GM18499 (cell line): ENCODE data around the gene AGXT.

Experiments
- ATAC-seq: cut with Tn5 transposase; IDR thresholded peaks from one replicate; pipeline ENCODE4 v1.9.1; 2021; ENCODE audit warnings: moderate number of reproducible peaks; ENCODE audit not compliant: insufficient read depth, unreplicated experiment

AGXT gene

DNA sequence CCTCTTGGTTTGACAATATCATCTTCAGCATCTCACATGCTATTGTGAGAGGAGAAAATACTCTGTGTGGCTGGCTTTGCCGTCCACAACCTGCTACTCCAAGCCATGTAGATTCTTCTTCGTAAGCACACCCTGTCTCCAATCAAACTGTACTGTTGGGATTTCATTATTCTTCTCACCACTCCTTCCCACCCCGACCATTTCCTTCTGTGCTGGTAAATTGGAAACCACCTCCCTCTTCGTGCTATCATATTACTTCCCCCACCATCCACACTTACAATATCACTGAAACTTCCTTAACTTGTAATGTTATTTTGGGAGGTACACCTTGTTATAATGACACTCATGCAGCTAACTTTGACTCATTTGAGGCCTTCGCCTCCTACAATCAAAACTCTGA is 3.2 kb upstream of the AGXT start:
- no peak for ATAC-seq

DNA sequence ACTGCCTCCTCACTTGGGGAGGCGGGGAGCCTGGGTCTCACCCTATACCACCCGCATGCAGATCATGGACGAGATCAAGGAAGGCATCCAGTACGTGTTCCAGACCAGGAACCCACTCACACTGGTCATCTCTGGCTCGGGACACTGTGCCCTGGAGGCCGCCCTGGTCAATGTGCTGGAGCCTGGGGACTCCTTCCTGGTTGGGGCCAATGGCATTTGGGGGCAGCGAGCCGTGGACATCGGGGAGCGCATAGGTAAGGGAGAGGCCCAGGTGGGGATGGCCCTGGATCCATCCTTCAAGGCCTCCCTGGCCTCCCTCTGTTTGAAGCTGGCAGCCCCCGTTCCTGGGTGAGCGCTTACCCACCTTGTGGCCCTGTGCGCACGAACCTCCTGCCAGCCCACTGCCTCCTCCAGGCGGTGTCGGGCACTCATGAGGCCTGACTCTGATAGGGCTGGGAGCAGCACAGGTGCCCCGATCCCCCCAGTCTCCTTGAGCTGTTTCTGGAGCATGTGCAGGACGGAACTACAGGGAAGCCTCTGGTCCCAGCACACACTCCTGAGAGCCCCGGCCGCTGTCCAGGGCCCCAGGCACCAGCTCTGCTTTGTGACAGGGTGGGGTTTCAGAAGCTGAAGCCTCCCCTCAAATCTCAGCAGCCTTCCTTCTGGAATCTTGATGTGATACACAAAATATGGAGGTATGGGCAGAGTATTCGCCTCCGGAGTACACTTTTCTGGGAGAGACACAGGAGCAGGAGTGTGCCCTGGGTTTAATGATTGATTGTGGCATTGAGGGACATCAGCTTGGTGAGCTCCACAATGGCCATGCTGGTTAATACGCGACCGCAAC is 708 bp downstream of the AGXT start:
- no peak for ATAC-seq

DNA sequence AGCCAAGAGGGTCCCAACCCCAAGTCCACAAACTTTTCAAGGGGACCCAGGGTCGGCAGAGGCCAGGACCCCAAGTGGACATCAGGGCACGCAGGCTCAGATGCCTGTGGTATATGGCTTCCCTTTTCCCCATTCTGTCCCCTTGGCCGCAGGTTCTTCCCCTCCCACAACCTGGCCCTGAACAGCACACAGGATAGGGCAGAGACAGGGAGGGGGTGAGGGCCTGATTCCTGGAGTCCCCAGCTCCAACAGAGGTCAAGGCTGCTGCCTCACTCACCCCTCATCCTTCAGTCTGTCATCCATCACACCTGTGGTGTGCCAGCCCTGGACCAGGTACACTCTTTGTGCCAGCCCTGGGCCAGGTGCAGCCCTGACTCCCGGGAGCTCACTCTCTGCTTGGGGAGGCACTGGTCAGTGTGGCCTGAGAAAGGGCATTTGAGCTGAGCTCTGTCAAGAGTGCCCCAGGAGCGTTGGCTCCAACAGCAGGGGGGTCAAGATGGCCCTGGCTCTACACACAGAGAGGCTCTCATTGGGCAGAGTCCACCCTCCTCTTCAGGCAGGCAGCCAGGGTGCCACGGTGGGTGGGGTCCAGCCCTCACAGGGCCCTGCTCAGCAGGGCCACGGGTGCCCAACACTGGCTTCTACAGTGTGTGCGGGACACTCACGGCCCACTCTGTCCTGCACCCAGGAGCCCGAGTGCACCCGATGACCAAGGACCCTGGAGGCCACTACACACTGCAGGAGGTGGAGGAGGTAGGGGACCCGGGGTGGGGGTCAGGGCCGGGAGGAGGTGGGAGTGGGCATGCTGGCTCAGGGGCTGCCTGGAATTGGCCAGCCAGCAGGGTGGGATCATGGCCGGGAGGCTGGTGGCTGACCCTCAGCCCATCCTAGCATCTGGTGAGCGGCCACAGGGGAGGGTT is 1.6 kb downstream of the AGXT start:
- no peak for ATAC-seq

DNA sequence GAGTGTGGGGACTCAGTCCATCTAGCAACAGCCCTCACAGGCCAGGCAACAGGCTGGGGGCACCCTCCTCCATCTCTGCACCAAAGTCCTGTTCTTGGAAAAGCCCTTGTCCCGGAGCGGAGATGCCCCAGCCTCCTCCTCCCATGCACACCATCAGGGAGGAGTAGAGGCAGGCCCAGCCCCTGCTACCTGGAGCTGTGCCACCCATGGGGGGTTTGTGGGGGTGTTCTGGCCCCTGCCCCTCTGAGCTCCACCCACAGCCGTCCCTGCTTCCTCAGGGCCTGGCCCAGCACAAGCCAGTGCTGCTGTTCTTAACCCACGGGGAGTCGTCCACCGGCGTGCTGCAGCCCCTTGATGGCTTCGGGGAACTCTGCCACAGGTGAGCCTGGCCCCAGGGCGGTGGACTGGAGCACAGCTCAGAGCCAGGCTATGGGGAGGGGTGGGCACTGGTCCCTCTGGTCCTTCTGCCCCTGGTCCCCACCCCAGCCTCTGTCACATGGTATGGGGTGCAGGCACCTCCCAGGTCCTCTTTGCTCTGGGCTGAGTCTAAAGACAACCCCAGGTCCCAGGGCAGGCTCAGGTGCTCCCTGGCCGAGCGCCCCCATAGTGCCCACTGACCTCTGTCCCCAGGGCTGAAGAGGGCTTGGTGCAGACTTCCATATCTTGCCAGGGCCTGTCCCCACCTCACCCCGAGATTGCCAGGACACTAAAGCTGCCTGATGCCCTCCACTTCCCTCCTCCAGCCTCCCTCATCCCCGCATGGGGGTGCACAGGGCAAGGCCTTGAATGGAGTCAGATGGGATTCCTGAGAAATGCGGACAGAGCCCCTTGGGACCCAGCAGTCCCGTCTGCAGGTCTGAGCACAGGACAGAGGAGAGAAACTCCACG is 2.7 kb downstream of the AGXT start:
- no peak for ATAC-seq

DNA sequence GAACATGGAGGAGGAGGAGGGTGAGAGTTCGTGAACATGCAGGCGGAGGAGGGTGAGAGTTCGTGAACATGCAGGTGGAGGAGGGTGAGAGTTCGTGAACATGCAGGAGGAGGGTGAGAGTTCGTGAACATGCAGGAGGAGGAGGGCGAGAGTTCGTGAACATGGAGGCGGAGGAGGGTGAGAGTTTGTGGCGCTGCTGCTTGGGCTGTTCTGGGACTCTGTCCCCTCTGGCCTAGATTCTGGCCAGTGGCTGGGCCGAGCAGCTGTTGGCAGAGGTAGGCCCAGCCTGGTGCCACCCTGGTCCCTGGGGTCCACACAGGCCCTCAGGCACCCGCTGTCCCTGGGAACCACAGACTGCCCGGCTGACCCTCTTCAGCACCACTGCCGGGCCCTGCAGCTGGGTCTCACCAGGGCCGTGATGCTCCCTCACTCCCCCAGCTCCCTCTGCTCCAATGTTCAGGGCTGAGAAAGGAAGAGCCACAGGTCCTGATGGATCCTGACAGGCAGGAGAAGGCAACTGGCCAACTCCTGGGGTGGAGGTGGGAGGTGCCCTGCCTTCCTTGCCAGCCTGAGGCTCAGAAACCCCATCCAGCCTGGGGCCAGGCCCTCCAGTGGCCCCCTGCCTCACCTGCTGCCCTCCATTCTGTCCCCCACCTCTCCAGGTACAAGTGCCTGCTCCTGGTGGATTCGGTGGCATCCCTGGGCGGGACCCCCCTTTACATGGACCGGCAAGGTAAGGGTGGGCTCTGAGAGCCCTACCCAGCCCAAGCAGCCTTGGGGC is 3.9 kb downstream of the AGXT start:
- ATAC-seq: no peak

DNA sequence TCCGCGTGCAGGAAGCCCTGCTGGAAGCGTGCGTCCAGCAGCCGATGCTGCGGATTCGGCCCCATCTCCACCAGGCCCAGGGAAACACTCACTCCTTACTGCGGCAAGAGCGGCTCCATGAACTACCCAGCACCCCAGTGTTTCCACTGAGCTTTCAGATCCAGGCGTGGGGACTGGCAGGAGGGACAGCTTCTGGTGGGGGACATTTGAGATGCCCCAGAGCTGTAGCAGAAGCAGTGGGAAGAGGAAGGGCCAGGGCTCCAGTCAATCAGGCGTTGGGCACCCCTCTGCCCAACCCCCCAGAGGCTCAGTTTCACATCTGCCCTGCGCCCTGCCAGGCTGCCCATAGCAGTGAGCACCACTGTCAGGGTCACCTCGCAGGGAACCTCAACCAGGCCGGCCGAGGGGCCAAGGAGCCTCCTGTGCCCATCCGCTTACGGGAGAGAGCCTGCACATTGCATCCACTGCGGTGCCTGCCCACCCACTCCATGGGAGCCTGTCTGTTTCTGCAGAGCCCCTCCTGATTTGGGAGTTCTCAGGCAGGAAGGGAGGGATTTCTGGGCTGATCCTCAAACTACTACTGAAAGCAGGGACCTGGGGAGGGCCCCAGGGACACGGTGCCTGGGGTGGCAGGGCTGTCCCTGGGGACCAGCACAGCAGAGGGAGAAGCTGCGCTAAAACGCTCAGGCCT is 4.6 kb downstream of the AGXT start:
- no peak for ATAC-seq

DNA sequence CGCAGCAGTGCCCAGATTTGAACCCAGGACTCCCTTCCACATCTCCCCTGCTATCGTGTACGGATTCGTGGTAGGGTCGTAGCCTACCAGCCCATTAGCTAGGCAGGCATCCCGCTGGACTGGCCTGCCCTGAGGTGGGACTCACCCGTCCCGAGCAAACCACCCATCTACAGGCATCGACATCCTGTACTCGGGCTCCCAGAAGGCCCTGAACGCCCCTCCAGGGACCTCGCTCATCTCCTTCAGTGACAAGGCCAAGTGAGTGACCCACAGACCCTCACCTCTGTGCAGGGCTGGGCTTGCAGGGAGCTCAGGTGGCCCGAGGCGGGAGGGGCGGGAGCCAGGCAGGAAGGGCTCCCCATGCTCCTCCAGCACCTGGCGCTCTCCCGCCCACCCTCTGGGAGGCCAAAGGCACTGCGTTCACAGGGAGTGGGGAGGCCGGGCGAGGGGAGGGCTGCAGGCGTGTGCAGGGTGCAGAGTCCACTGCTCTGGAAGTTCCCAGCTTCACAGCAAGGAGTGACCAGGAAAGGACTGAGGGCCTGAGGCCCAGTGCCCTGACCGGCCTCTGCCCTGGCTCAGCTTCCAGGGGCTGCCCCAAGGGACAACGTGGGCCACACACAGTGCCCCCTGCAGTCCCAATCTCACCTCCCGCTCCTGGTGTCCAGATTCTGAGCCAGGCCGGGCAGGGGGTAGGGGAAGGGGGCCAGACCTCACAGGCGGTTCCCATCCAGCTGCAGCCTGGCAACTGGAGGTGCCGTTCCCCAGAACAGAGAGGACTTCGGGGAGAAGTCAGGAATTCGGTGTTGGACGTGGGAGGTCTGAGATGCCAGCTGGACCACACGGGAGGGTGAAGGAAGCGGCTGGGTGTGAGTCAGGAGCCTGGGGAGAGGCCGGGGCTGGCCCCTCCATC is 5.4 kb downstream of the AGXT start:
- ATAC-seq: no peak

DNA sequence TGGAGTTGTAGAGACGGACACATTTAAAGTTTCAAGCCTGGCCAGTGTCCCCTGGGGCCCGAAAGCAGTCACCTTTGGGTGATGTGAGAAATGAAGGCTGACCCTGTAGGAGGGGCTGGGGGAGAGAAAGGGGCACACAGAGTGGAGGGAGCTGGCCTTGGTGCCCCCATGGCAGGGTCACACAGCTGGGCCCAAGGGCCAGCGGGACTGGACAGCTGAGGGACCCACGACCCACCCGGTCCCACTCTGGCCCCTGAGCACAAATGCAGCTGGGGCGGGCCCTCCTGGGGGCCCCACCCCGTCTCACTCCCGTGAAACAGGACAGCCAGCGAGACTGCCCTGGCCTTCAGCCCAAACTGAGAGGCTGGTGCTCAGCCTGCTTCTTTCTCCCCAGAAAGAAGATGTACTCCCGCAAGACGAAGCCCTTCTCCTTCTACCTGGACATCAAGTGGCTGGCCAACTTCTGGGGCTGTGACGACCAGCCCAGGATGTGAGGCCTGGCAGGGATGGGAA is 6.1 kb downstream of the AGXT start:
- no peak for ATAC-seq

DNA sequence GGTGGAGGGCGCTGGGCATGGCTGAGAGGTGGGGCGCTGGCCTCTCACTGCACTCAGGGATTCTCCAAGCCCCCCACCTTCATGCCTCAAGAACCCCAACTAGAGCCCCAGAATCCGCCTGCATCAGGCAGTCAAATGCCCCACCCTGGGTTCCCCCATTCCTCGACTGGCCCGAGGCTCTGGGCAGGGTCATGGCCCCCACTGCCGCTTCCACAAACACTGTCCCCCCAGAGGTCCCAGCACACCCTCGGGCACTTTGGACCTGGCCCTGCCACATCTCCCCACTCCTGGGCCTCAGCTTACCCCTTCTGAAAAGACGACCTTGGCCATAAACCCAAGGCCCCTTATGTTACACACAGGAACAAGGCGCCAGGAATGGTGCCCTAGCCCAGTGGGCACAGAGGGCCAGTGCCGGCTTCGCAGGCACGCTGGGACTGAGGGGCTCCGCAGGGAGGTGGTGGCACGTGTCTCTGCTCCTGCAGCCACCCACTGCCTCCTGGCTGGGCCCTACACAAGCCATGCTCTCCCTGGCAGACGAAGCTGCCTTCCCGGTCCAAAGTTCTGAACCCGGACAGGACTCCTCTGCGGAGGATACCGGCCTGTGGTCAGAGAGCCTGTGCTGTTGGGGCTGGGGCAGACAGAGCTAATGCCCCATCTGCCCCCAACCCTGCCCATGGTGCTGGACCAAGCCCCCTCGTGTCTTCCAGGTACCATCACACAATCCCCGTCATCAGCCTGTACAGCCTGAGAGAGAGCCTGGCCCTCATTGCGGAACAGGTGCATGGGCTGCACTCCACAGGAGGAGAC is 6.8 kb downstream of the AGXT start:
- ATAC-seq: no peak

DNA sequence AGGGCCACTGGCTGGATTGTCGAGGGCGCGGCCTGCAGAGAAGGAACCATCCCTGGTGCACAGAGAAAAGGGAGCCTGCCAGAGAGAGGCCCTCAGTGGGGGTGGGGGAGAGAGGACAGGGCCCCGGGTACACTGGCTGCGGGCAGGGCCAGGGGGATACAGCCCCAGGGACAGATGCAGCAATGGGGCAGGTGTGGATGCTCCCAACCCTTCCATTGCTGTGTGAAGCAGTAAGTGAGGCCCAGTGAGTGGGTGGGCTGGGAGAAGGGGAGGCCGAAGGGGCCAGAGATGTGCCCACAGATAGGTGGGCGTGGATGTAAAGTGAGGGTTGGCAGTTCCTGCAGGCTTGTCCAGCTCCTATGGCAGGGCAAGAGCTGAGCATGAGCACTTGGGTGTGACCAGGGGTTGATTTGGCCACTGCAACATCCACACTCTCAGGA is 7.4 kb downstream of the AGXT start:
- no peak for ATAC-seq

DNA sequence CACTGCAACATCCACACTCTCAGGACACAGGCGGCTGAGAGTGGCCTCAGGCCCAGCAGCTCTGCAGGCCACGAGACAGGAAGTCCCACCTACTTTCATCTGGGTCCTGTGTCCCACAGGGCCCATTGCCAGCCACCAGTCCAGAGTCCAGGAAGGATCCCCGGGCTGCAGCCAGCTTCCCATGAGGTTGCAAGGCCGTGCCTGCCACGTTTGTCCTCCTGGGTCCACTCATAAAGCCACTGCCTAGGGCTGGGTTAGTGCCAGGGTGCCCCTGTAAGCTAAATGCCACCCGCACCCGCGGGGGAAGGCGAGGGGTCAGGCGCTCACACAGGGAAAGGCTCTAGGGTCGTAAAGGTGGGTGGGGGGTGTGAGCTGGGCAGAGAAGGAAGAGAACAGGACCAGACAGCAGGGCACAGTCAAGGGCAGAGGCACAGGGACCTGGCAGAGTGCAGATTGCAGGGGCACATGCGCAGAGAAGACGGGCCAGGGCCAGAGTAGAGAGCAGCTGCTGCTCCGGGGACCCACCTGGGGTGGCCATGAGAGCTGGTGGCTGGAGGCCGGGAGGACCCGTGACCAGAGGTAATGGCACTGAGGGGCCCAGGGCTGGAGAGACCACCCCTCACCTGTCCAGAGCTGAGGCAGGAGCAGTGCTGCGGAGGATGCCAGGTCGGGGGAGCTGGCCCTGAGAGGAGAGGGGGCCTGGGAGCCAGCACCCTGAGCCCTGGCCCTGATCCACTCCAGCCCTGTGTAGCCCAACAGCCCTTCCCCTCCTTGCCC is 8.0 kb downstream of the AGXT start:
- ATAC-seq: no peak

DNA sequence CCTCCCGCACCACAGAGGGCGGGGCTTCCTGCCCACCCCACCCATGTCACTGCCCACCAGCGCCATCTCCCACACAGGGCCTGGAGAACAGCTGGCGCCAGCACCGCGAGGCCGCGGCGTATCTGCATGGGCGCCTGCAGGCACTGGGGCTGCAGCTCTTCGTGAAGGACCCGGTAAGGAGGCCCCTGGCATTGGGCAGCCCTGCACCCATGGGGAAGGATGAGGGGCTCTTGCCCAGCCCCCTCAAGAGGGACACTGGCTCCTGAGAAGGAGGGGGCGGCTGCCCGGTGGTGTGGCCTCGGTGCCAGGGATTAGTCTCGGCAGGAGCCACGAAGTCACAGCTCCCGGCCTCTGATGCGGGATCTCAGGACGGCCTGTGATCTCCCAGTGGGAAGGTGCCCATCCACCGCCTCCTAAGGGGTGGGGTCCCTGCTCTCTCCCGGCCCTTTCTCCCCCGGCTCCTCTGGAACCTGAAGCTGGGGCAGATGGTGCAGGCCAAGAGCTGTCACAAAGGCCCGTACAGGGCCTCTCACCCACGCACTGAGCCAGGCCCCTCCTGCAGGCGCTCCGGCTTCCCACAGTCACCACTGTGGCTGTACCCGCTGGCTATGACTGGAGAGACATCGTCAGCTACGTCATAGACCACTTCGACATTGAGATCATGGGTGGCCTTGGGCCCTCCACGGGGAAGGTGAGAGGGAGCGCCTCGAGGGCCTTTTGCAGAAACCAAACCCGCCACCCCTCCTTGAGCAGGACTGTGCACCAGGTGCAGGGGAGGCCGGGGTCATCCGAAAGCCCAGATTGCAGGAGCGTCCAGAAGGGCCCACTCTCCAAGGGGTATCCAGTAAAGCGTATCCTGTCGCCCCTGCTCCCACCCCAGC is 9.1 kb downstream of the AGXT start:
- no peak for ATAC-seq

DNA sequence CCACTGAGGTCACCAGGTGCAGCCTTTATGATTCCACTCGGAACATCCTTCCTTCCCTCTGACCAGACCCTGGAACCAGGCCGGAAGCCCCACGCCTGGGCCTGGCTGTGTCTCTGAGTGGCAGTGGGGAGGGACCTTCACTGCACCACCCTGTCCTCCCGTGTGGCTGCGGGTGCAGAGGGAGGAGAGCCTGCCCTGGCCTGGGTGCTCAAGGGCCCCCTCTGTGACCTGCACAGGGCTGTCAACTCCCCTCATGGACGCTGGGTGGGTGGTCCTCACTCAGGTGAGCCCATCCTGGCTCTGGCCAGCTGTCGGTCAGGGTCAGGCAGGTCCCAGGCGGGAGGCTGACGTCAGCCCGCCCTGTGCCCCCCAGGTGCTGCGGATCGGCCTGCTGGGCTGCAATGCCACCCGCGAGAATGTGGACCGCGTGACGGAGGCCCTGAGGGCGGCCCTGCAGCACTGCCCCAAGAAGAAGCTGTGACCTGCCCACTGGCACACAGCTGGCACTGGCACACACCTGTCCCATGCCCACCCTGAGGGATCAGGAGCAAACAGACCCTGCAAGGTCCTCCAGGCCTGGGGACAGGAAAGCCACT is 9.8 kb downstream of the AGXT start:
- ATAC-seq: no peak

DNA sequence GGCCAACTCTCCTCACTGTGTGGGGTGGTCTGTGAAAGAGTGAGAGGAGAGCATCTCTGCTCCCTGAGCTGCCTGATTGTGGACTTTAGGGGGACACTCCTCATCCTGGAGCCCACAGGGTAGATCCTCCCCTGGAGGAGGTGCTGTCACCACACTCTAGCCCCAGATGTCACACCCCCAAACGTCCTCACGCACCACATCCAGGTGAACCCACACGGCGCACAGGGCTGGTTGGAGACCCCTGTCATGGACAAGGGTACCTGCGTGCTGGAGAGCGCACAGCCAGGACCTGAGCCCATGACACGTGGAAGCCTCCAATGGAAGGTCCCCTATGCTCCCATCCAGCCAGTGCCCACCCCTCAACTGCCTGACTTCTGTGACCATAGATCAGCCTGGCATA is 10.5 kb downstream of the AGXT start:
- ATAC-seq: no peak

DNA sequence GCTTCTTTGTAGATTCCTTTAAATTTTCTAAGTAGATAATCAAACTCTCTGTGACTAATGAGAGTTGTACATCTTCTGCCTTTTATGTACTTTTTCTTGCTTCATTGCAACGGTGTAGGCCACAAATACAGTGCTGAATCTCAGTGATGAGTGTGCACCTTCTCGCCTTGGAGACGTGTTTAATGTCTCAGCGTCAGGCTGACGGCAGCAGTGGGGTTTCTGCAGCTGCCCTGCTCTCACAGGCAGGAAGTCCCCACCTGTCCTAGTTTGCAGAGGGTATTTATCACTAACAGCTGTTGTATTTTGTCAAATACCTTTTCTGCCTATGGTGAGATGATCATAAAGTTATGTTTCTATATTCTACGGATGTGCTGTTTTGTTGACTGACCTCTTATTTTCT is 13.3 kb downstream of the AGXT start:
- ATAC-seq: no peak
